ENCODE results near the gene ANKLE1. TPM values are rescaled to one million over a fixed set of nuclear protein-coding genes. Genes with fewer than 3 reads are reported as not detected.

Gene ANKLE1
- total RNA-seq, 1 donor from 2014 or later: 0.99 TPM

DNA sequence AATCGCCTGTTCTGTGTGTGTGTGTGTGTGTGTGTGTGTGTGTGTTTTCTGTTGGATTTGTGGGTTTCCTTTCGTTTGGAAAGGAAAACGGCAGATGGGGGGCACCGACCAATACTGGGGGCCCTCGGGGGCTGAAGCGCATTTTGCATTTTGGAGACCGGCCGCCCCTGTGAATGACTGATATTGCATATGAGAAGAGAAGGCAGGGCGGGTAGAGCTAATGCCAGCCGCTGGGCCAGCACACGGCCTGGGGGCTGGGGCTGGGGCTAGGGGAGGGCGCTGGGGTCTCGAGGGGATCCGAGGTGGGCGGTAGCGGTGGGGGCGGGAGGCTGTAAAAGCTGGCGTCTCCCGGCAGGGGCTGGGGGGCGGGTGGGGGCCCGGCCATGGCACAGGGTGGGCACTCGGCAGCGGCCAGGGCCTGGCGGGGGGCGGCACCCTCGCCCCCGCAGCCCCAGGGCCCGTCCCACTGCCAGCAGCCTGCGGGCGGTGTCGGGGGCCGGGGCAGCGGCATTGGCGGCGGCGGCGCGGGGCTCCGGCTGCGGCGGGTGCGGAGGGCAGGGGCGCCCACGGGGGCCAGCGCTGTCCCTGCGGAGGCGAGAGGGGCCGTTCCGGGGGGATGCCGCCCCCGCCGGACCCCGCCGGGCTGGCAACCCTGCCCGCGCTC lies 41.7 kb downstream of the ANKLE1 start:
- Mint-ChIP-seq H3K27me3 (ENCODE audit: unreplicated experiment) (no peaks in the 10 kb centered on the region), H3K36me3 (ENCODE audit: unreplicated experiment) (peaks cover 8% of the 10 kb centered on the region), H3K9me3 (ENCODE audit: unreplicated experiment) (no peaks in the 10 kb centered on the region), H3K4me3 (ENCODE audit: unreplicated experiment) (no peak overlapping the region), H3K27ac (ENCODE audit: unreplicated experiment) (no peak overlapping the region), H3K4me1 (ENCODE audit: unreplicated experiment) (peaks cover 5% of the 10 kb centered on the region)
- TF ChIP-seq CTCF (IDR thresholded peaks at IDR 0.05): no peak
- DNase-seq (ENCODE audit: extremely low spot score, unreplicated experiment): no peak

- Mint-ChIP-seq H3K27ac (ENCODE audit: unreplicated experiment) (no peak overlapping the region), H3K27me3 (ENCODE audit: unreplicated experiment) (no peaks in the 10 kb centered on the region), H3K4me1 (ENCODE audit: unreplicated experiment) (peaks cover 5% of the 10 kb centered on the region), H3K36me3 (ENCODE audit: unreplicated experiment) (peaks cover 8% of the 10 kb centered on the region), H3K9me3 (ENCODE audit: unreplicated experiment) (no peaks in the 10 kb centered on the region), H3K4me3 (ENCODE audit: unreplicated experiment) (no peak overlapping the region)
- no peak for DNase-seq (ENCODE audit: extremely low spot score, unreplicated experiment)
- no peak for TF ChIP-seq CTCF (IDR thresholded peaks at IDR 0.05)
Observed at GRCh38 chr19:17323964-17324332, 42.2 kb downstream of the ANKLE1 start.

GRCh38 chr19:17324357-17325114 lies 42.8 kb downstream of the ANKLE1 start:
- no peak overlapping the region for H3K4me3 Mint-ChIP-seq (ENCODE audit: unreplicated experiment)
- H3K4me1 Mint-ChIP-seq (ENCODE audit: unreplicated experiment): peaks cover 5% of the 10 kb centered on the region
- no peak overlapping the region for H3K27ac Mint-ChIP-seq (ENCODE audit: unreplicated experiment)
- no peak for DNase-seq (ENCODE audit: extremely low spot score, unreplicated experiment)
- no peak for TF ChIP-seq CTCF (IDR thresholded peaks at IDR 0.05)
- peaks cover 8% of the 10 kb centered on the region for H3K36me3 Mint-ChIP-seq (ENCODE audit: unreplicated experiment)
- no peaks in the 10 kb centered on the region for H3K27me3 Mint-ChIP-seq (ENCODE audit: unreplicated experiment)
- H3K9me3 Mint-ChIP-seq (ENCODE audit: unreplicated experiment): no peaks in the 10 kb centered on the region

DNA sequence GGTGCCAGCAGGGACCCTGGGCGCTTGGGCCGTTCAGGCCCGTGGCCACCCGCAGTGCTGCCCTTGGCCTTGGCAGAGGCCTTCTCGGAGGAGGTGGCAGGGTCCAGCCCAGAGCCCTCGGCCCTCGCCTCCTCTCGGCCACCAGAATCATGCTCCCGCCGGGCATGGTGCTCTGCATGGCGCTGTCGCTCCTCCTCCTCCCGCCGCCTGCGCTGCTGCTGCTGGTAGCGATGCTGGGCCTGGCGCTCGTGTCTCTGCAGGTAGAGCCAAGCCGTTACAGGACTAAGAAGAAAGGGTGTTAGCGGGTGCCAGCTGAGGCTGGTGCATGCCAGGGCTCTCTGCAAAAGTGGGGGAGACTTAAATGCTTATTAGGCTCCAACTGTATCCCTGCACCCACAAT lies 43.4 kb downstream of the ANKLE1 start:
- H3K27me3 Mint-ChIP-seq (ENCODE audit: unreplicated experiment): no peaks in the 10 kb centered on the region

More for the DNA sequence above, 43.4 kb downstream of the ANKLE1 start:
- Mint-ChIP-seq H3K9me3 (ENCODE audit: unreplicated experiment) (no peaks in the 10 kb centered on the region), H3K36me3 (ENCODE audit: unreplicated experiment) (peaks cover 5% of the 10 kb centered on the region), H3K4me1 (ENCODE audit: unreplicated experiment) (peaks cover 5% of the 10 kb centered on the region), H3K4me3 (ENCODE audit: unreplicated experiment) (no peak overlapping the region), H3K27ac (ENCODE audit: unreplicated experiment) (no peak overlapping the region)
- TF ChIP-seq CTCF (IDR thresholded peaks at IDR 0.05): no peak
- DNase-seq (ENCODE audit: extremely low spot score, unreplicated experiment): no peak

All from osteocyte (in vitro differentiated cells).